ENCODE results near the gene SELENOF. TPM values are rescaled to one million over a fixed set of nuclear protein-coding genes. Genes with fewer than 3 reads are reported as not detected.

Gene SELENOF
- total RNA-seq, 1 experiment from 2014 or later: 233 TPM

GRCh38 chr1:86865973-86866637, 47.8 kb downstream of the SELENOF start:
- DNase-seq (ENCODE audit: low spot score): no peak
- in situ Hi-C loops (cut with HindIII; ENCODE audit: low sequenced_read_pairs): no loop called here

GRCh38 chr1:86862920-86863319, 51.0 kb downstream of the SELENOF start:
- no peak for DNase-seq (ENCODE audit: low spot score)
- in situ Hi-C loops (cut with HindIII; ENCODE audit: low sequenced_read_pairs): no loop called here

GRCh38 chr1:86861424-86861823, 52.5 kb downstream of the SELENOF start:
- in situ Hi-C loops (cut with HindIII; ENCODE audit: low sequenced_read_pairs): no loop called here
- no peak for DNase-seq (ENCODE audit: low spot score)

- in situ Hi-C loops (cut with HindIII; ENCODE audit: low sequenced_read_pairs): no loop called here
Observed at GRCh38 chr1:86860424-86860823, 53.5 kb downstream of the SELENOF start.

GRCh38 chr1:86860020-86860419, 53.9 kb downstream of the SELENOF start:
- no peak for DNase-seq (ENCODE audit: low spot score)
- in situ Hi-C loops (cut with HindIII; ENCODE audit: low sequenced_read_pairs): no loop called here

More at GRCh38 chr1:86860424-86860823, 53.5 kb downstream of the SELENOF start:
- no peak for DNase-seq (ENCODE audit: low spot score)

- DNase-seq (ENCODE audit: low spot score): no peak
- in situ Hi-C loops (cut with HindIII; ENCODE audit: low sequenced_read_pairs): no loop called here
Observed at GRCh38 chr1:86858524-86859261, 55.2 kb downstream of the SELENOF start.

- DNase-seq (ENCODE audit: low spot score): no peak
- in situ Hi-C loops (cut with HindIII; ENCODE audit: low sequenced_read_pairs): no loop called here
Observed at GRCh38 chr1:86856196-86856595, 57.7 kb downstream of the SELENOF start.

GRCh38 chr1:86854352-86854751, 59.6 kb downstream of the SELENOF start:
- in situ Hi-C loops (cut with HindIII; ENCODE audit: low sequenced_read_pairs): no loop called here
- DNase-seq (ENCODE audit: low spot score): no peak

GRCh38 chr1:86852782-86853408, 61.0 kb downstream of the SELENOF start:
- in situ Hi-C loops (cut with HindIII; ENCODE audit: low sequenced_read_pairs): no loop called here
- DNase-seq (ENCODE audit: low spot score): no peak

- in situ Hi-C loops (cut with HindIII; ENCODE audit: low sequenced_read_pairs): no loop called here
- no peak for DNase-seq (ENCODE audit: low spot score)
Observed at GRCh38 chr1:86852289-86852688, 61.6 kb downstream of the SELENOF start.

GRCh38 chr1:86849756-86850155, 64.2 kb downstream of the SELENOF start:
- in situ Hi-C loops (cut with HindIII; ENCODE audit: low sequenced_read_pairs): no loop called here
- DNase-seq (ENCODE audit: low spot score): no peak

GRCh38 chr1:86848654-86849053, 65.3 kb downstream of the SELENOF start:
- no peak for DNase-seq (ENCODE audit: low spot score)
- in situ Hi-C loops (cut with HindIII; ENCODE audit: low sequenced_read_pairs): no loop called here

GRCh38 chr1:86846164-86846647, 67.7 kb downstream of the SELENOF start:
- DNase-seq (ENCODE audit: low spot score): no peak
- in situ Hi-C loops (cut with HindIII; ENCODE audit: low sequenced_read_pairs): no loop called here

GRCh38 chr1:86845514-86845913, 68.4 kb downstream of the SELENOF start:
- no peak for DNase-seq (ENCODE audit: low spot score)
- in situ Hi-C loops (cut with HindIII; ENCODE audit: low sequenced_read_pairs): no loop called here

- in situ Hi-C loops (cut with HindIII; ENCODE audit: low sequenced_read_pairs): no loop called here
- DNase-seq (ENCODE audit: low spot score): no peak
Observed at GRCh38 chr1:86841116-86841515, 72.8 kb downstream of the SELENOF start.

GRCh38 chr1:86833461-86834215, 80.3 kb downstream of the SELENOF start:
- in situ Hi-C loops (cut with HindIII; ENCODE audit: low sequenced_read_pairs): no loop called here
- peak; percentile 82 for DNase-seq (ENCODE audit: low spot score)

GRCh38 chr1:86832433-86832832, 81.5 kb downstream of the SELENOF start:
- DNase-seq (ENCODE audit: low spot score): no peak
- in situ Hi-C loops (cut with HindIII; ENCODE audit: low sequenced_read_pairs): no loop called here

GRCh38 chr1:86829321-86829720, 84.6 kb downstream of the SELENOF start:
- in situ Hi-C loops (cut with HindIII; ENCODE audit: low sequenced_read_pairs): no loop called here
- DNase-seq (ENCODE audit: low spot score): no peak

- DNase-seq (ENCODE audit: low spot score): no peak
- in situ Hi-C loops (cut with HindIII; ENCODE audit: low sequenced_read_pairs): no loop called here
Observed at GRCh38 chr1:86828024-86828423, 85.9 kb downstream of the SELENOF start.

- DNase-seq (ENCODE audit: low spot score): no peak
- in situ Hi-C loops (cut with HindIII; ENCODE audit: low sequenced_read_pairs): no loop called here
Observed at GRCh38 chr1:86826856-86827255, 87.1 kb downstream of the SELENOF start.

Data from G401 (cell line).